CD8-positive, alpha-beta memory T cell (primary cell): ENCODE measurements around the gene SMPD4. TPM values are rescaled to one million over a fixed set of nuclear protein-coding genes. Genes with fewer than 3 reads are reported as not detected.
"Not testable (repeated sequence)": the region's sequence is repeated elsewhere in the genome, so short reads cannot be mapped to it uniquely, and the experiment has no call there.

Source experiments
- CTCF ChIA-PET: fragments of 350-600 bp; sonication (Branson Sonifier 250); formaldehyde crosslinking; loops from one replicate; lab custom pipeline; 2021; ENCODE audit warnings: antibody characterized with exemption; lab: Charles Lee
- POLR2A ChIA-PET: fragments of 350-600 bp; sonication (Branson Sonifier 250); formaldehyde crosslinking; loops from one replicate; lab custom pipeline; 2021; ENCODE audit warnings: antibody characterized with exemption; lab: Charles Lee
- DNase-seq, 5 donors: peaks; one replicate each; pipeline versions ENCODE4 v3.0.0 to v3.0.0-alpha.2; 2020 to 2022; ENCODE audit warnings: mixed read lengths in 1 of 5
- H3K27ac ChIP-seq: one replicate; pipeline ENCODE4 v1.7.0; 2013; ENCODE audit warnings: low read depth, mild to moderate bottlenecking, low read length, moderate library complexity
- H3K27me3 ChIP-seq: 2 replicates; pipeline ENCODE4 v1.7.0; 2013; ENCODE audit warnings: low read length, mild to moderate bottlenecking; ENCODE audit not compliant: insufficient read depth, poor library complexity, severe bottlenecking
- H3K36me3 ChIP-seq: 2 replicates; pipeline ENCODE4 v1.7.0; 2013; ENCODE audit warnings: mild to moderate bottlenecking, low read length, moderate library complexity; ENCODE audit not compliant: insufficient read depth
- H3K4me1 ChIP-seq: 2 replicates; pipeline ENCODE4 v1.7.0; 2013; ENCODE audit warnings: mild to moderate bottlenecking, low read length, moderate library complexity; ENCODE audit not compliant: insufficient read depth
- H3K4me3 ChIP-seq: 2 replicates; pipeline ENCODE4 v1.7.0; 2013; ENCODE audit warnings: mild to moderate bottlenecking, low read length
- H3K9me3 ChIP-seq: 2 replicates; pipeline ENCODE4 v1.7.0; 2013; ENCODE audit warnings: mild to moderate bottlenecking, low read length
- H3K27ac Mint-ChIP-seq, 8 donors: one replicate each; pipeline ENCODE4 v1.8.0; 2020 to 2021; ENCODE audit warnings: mixed read lengths in 8 of 8, mild to moderate bottlenecking in 6 of 8, inconsistent platforms in 3 of 8, moderate library complexity in 3 of 8
- H3K27me3 Mint-ChIP-seq, 2 donors: one replicate each; pipeline ENCODE4 v1.8.0; 2020 to 2021; ENCODE audit warnings: mixed read lengths in 2 of 2, mild to moderate bottlenecking in 1 of 2, moderate library complexity in 1 of 2
- H3K36me3 Mint-ChIP-seq, 3 donors: one replicate each; pipeline ENCODE4 v1.8.0; 2020 to 2021; ENCODE audit warnings: mixed read lengths in 3 of 3, inconsistent platforms in 1 of 3, mild to moderate bottlenecking in 1 of 3
- H3K4me1 Mint-ChIP-seq, 3 donors: one replicate each; pipeline ENCODE4 v1.8.0; 2020 to 2021; ENCODE audit warnings: mixed read lengths in 3 of 3, inconsistent platforms in 1 of 3, mild to moderate bottlenecking in 1 of 3
- H3K4me3 Mint-ChIP-seq, 7 donors: one replicate each; pipeline ENCODE4 v1.8.0; 2020 to 2021; ENCODE audit warnings: mixed read lengths in 7 of 7, mild to moderate bottlenecking in 6 of 7, moderate library complexity in 4 of 7, inconsistent platforms in 2 of 7
- H3K9me3 Mint-ChIP-seq, 5 donors: one replicate each; pipeline ENCODE4 v1.8.0; 2020 to 2022; ENCODE audit warnings: mixed read lengths in 5 of 5, mild to moderate bottlenecking in 3 of 5, moderate library complexity in 2 of 5, inconsistent platforms in 1 of 5
- polyA plus RNA-seq: library from polyadenylated mRNA; unstranded; fragments of 300-500 nt; fragmentation: Illumina TruSeq; gene quantifications from one replicate; pipeline ENCODE4 v1.2.3, GENCODE V29; 2021
- total RNA-seq, 2 experiments: library from RNA; stranded (reverse); gene quantifications; one replicate each; pipeline ENCODE4 v1.2.3, GENCODE V29; 2021

The SMPD4 gene
- total and polyA plus RNA-seq, 3 experiments from 2014 or later: 43.2 to 113 (median 111) TPM

DNA sequence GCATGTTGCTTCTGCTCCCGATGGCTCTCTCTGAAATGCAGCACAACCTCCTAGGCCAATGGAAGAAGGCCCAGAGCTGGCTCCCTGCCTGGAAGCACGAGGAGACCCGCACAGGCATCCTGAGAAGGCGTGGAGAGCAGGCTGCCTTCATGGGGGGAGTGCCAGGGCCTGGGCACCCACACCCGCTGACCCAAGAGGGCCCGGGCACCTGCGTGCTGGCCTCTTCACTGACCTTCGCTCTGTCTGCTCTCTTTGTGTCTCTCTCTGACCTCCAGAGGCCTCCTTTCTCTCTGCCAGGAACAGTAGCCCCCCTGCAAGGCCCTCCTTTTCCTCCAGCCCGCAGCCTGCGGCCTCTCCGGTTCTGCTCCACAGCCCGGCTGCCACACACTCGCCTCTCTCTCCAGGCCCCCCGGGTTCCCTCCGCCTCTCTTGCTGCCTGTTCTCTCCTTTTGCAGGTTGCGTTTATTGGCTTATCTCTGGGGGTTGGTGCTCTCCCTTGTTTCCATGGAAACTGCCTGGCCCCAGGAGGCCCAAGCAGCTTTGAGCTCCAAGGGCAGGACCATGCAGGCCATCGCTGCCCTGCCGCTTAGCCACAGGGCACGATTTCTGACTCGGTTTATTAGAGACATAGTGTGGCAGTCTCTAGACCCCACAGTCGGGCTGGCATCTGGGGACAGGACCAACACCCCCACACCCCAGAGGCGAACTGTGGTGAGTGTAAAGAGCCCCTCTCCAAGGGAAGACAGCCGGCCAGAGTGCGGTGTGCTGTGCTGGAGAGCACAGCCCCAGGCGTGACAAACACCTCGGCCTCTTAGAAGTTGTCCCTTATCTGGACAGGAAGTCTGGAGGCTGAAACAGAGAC lies 2.3 kb upstream of the SMPD4 start:
- peak overlapping the region in 7 of 8 donors; percentile 52 to 89 (median 78) for H3K27ac Mint-ChIP-seq
- Histone ChIP-seq H3K4me3 (no peak overlapping the region), H3K4me1 (peaks cover 23% of the 10 kb centered on the region), H3K9me3 (no peaks in the 10 kb centered on the region), H3K27me3 (no peaks in the 10 kb centered on the region), H3K27ac (no peak overlapping the region), H3K36me3 (no peaks in the 10 kb centered on the region)
- H3K9me3 Mint-ChIP-seq: no peaks in the 10 kb centered on the region
- DNase-seq: no peak
- H3K4me3 Mint-ChIP-seq: peak overlapping the region; percentile 70 to 82 (median 74)
- ChIA-PET POLR2A (no interaction called here), CTCF (no interaction called here)
- H3K36me3 Mint-ChIP-seq: peaks cover 0 to 14% (median 4%) of the 10 kb centered on the region in 3 donors
- H3K4me1 Mint-ChIP-seq: peaks cover 13 to 35% (median 21%) of the 10 kb centered on the region in 3 donors
- peaks cover 0 to 4% of the 10 kb centered on the region in 2 donors for H3K27me3 Mint-ChIP-seq

GRCh38 chr2:130182826-130183511 lies 1.6 kb upstream of the SMPD4 start:
- peak in 1 of 5 donors; percentile 7 for DNase-seq
- CTCF ChIA-PET, H3K27me3 Mint-ChIP-seq, H3K9me3 Mint-ChIP-seq, H3K27me3 ChIP-seq, H3K9me3 ChIP-seq, H3K36me3 ChIP-seq: not testable (repeated sequence)
- POLR2A ChIA-PET: interaction anchor here (0.8 to 3.3 kb wide), 2 partner anchors 159 to 1312 kb away, joined by 4 to 40 read pairs; partner anchors contain the start of gene IMP4
- Mint-ChIP-seq H3K36me3 (peaks cover 0 to 17% (median 4%) of the 10 kb centered on the region in 3 donors), H3K4me1 (peaks cover 14 to 38% (median 23%) of the 10 kb centered on the region in 3 donors), H3K4me3 (peak overlapping the region; percentile 70 to 90 (median 79)), H3K27ac (peak overlapping the region; percentile 23 to 89 (median 64))
- peak overlapping the region; percentile 47 for H3K27ac ChIP-seq
- peaks cover 23% of the 10 kb centered on the region for H3K4me1 ChIP-seq
- H3K4me3 ChIP-seq: peak overlapping the region; percentile 51

GRCh38 chr2:130181880-130182682 lies 679 bp upstream of the SMPD4 start, which contains the start of gene MZT2B:
Gene MZT2B (plus strand): TSS chr2:130182262. CDS start chr2:130182283, 21 bp downstream.
- ChIA-PET CTCF (interaction anchor here (0.9 to 2.6 kb wide), 7 partner anchors 151 to 1311 kb away, joined by 3 to 21 read pairs (median 6); partner anchors contain the start of genes IMP4 and PTPN18), POLR2A (interaction anchor here (0.6 to 3.3 kb wide), 6 partner anchors 155 to 1313 kb away, joined by 3 to 40 read pairs (median 4); partner anchors contain the start of gene IMP4)
- not testable (repeated sequence) for H3K27me3 ChIP-seq, H3K9me3 ChIP-seq, H3K27me3 Mint-ChIP-seq, H3K9me3 Mint-ChIP-seq, H3K36me3 ChIP-seq
- Mint-ChIP-seq H3K36me3 (peaks cover 0 to 19% (median 5%) of the 10 kb centered on the region in 3 donors), H3K4me3 (peak within 1 kb of the TSS; percentile 89 to 97 (median 91)), H3K27ac (peak within 1 kb of the TSS; percentile 93 to 98 (median 95)), H3K4me1 (peaks cover 18 to 42% (median 25%) of the 10 kb centered on the region in 3 donors)
- H3K27ac ChIP-seq: peak within 1 kb of the TSS; percentile 90
- peak within 1 kb of the TSS; percentile 94 for H3K4me3 ChIP-seq
- H3K4me1 ChIP-seq: peaks cover 23% of the 10 kb centered on the region
- DNase-seq: peak; percentile 86 to 94 (median 91)

GRCh38 chr2:130180404-130181324 lies 738 bp downstream of the SMPD4 start:
- Histone ChIP-seq H3K27ac (peak overlapping the region; percentile 90), H3K4me1 (peaks cover 23% of the 10 kb centered on the region), H3K4me3 (peak overlapping the region; percentile 94)
- H3K27ac Mint-ChIP-seq: peak overlapping the region; percentile 93 to 98 (median 95)
- ChIA-PET POLR2A (interaction anchor here (0.7 to 3.3 kb wide), 4 partner anchors 156 to 1312 kb away, joined by 3 to 40 read pairs (median 4); partner anchors contain the start of gene IMP4), CTCF (interaction anchor here (0.7 to 2.6 kb wide), 9 partner anchors 10 to 1312 kb away, joined by 3 to 21 read pairs (median 5); partner anchors contain the start of genes IMP4 and PTPN18)
- H3K4me3 Mint-ChIP-seq: peak overlapping the region; percentile 89 to 97 (median 91)
- DNase-seq, H3K36me3 ChIP-seq, H3K9me3 ChIP-seq, H3K27me3 Mint-ChIP-seq, H3K9me3 Mint-ChIP-seq, H3K27me3 ChIP-seq: not testable (repeated sequence)
- peaks cover 22 to 45% (median 27%) of the 10 kb centered on the region in 3 donors for H3K4me1 Mint-ChIP-seq
- peaks cover 0 to 27% (median 5%) of the 10 kb centered on the region in 3 donors for H3K36me3 Mint-ChIP-seq

- H3K9me3 Mint-ChIP-seq, H3K36me3 ChIP-seq, H3K4me3 ChIP-seq, H3K27me3 Mint-ChIP-seq, DNase-seq, CTCF ChIA-PET, H3K27ac ChIP-seq, POLR2A ChIA-PET, H3K4me1 ChIP-seq, H3K9me3 ChIP-seq, H3K27me3 ChIP-seq: not testable (repeated sequence)
- H3K4me1 Mint-ChIP-seq: peaks cover 7 to 16% (median 9%) of the 10 kb centered on the region in 3 donors
- H3K4me3 Mint-ChIP-seq: peak overlapping the region in 1 of 7 donors; percentile 11
- H3K27ac Mint-ChIP-seq: peak overlapping the region in 1 of 8 donors; percentile 56
- H3K36me3 Mint-ChIP-seq: peaks cover 0 to 64% (median 6%) of the 10 kb centered on the region in 3 donors
These were observed 6.5 kb downstream of the SMPD4 start for GRCh38 chr2:130174866-130175265.

DNA sequence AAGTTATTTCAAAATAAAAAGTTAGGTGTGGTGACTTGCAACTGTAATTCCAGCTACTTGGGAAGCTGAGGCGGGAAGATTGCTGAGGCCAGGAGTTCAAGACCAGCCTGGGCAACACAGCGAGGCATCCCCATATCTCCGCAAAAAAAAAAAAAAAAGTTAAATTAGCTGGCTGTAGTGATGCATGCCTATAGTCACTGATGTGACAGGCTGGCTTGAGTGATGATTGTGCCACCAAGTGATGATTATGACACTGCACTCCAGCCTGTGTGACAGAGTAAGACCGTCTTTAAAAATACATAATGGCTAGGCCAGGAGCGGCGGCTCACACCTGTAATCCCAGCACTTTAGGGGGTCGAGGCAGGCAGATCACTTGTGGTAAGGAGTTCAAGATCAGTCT lies 11.5 kb downstream of the SMPD4 start:
- no peaks in the 10 kb centered on the region for H3K9me3 Mint-ChIP-seq
- no peak overlapping the region for H3K4me3 Mint-ChIP-seq
- ChIA-PET CTCF (interaction anchor here (1.6 kb wide), 1 partner anchor 163 kb away, joined by 5 read pairs; no protein-coding TSS in a partner anchor), POLR2A (no interaction called here)
- H3K36me3 ChIP-seq: peaks cover 8% of the 10 kb centered on the region
- H3K36me3 Mint-ChIP-seq: peaks cover 4 to 83% (median 15%) of the 10 kb centered on the region in 3 donors
- no peaks in the 10 kb centered on the region for H3K9me3 ChIP-seq
- no peaks in the 10 kb centered on the region for H3K27me3 Mint-ChIP-seq
- H3K27me3 ChIP-seq: no peaks in the 10 kb centered on the region
- H3K27ac Mint-ChIP-seq: no peak overlapping the region
- H3K27ac ChIP-seq: no peak overlapping the region
- H3K4me1 ChIP-seq: no peaks in the 10 kb centered on the region
- H3K4me1 Mint-ChIP-seq: peaks cover 0 to 1% (median 0%) of the 10 kb centered on the region in 3 donors
- H3K4me3 ChIP-seq: no peak overlapping the region
- no peak for DNase-seq
